HL-60 (cell line): ENCODE results near the gene OXTR.

Experiments used
- DNase-seq, 2 experiments: peaks; one replicate each; pipeline ENCODE4 v3.0.0-alpha.2; 2010 to 2020; ENCODE audit warnings: low read depth in 1 of 2, low spot score in 1 of 2
- H3K27ac ChIP-seq: fragments of 250-450 bp; sonication (Bioruptor Pico); replicated peaks from 2 replicates; pipeline ENCODE4 v1.5.1; 2020; ENCODE audit warnings: mild to moderate bottlenecking, moderate library complexity
- H3K27me3 ChIP-seq: fragments of 250-450 bp; sonication (Bioruptor Pico); 2 replicates; pipeline ENCODE4 v1.5.1; 2021; ENCODE audit warnings: mild to moderate bottlenecking, moderate library complexity; ENCODE audit not compliant: insufficient read depth, poor library complexity, severe bottlenecking
- H3K4me3 ChIP-seq: replicated peaks from 2 replicates; pipeline ENCODE4 v1.5.1; 2011; ENCODE audit warnings: mild to moderate bottlenecking, control low read depth, low read length; ENCODE audit not compliant: insufficient read depth
- CTCF ChIP-seq: IDR thresholded peaks from one replicate; pipeline ENCODE4 v1.5.1; 2011; ENCODE audit warnings: low read length, control low read depth, inconsistent platforms; ENCODE audit not compliant: insufficient read depth
- GABPA ChIP-seq: IDR thresholded peaks from 2 replicates; pipeline ENCODE4 v1.6.1; 2012; ENCODE audit warnings: low read depth
- POLR2AphosphoS5 ChIP-seq: IDR thresholded peaks from 2 replicates; pipeline ENCODE4 v1.6.1; 2012; ENCODE audit warnings: low read depth
- REST ChIP-seq: IDR thresholded peaks from 2 replicates; pipeline ENCODE4 v1.6.1; 2012; ENCODE audit warnings: low read depth; ENCODE audit not compliant: insufficient replicate concordance
- SPI1 ChIP-seq: IDR thresholded peaks from 2 replicates; pipeline ENCODE4 v1.6.1; 2012; ENCODE audit warnings: low read depth, mild to moderate bottlenecking, borderline replicate concordance

The OXTR gene

GRCh38 chr3:8767667-8768363, 1.6 kb downstream of the OXTR start:
- TF ChIP-seq CTCF (no peak), GABPA (no peak), POLR2AphosphoS5 (no peak), SPI1 (no peak), REST (no peak)
- peak in 1 of 2 experiments; percentile 25 for DNase-seq
- H3K4me3 ChIP-seq = no peak overlapping the region
- no peak overlapping the region for H3K27ac ChIP-seq
- peaks cover 39% of the 10 kb centered on the region for H3K27me3 ChIP-seq

GRCh38 chr3:8767256-8767666, 2.2 kb downstream of the OXTR start:
- peaks cover 39% of the 10 kb centered on the region for H3K27me3 ChIP-seq
- no peak for TF ChIP-seq SPI1
- TF ChIP-seq REST = no peak
- no peak for TF ChIP-seq POLR2AphosphoS5
- no peak for TF ChIP-seq CTCF
- TF ChIP-seq GABPA = no peak
- no peak overlapping the region for H3K4me3 ChIP-seq
- H3K27ac ChIP-seq = no peak overlapping the region
- DNase-seq = no peak

- TF ChIP-seq SPI1 (no peak), CTCF (no peak), REST (no peak), GABPA (no peak), POLR2AphosphoS5 (no peak)
- H3K27ac ChIP-seq = no peak overlapping the region
- no peak for DNase-seq
- peaks cover 38% of the 10 kb centered on the region for H3K27me3 ChIP-seq
- H3K4me3 ChIP-seq = no peak overlapping the region
These were observed 3.3 kb downstream of the OXTR start for GRCh38 chr3:8766148-8766547.
